ENCODE results near the gene ZNF410.

Gene ZNF410

DNA sequence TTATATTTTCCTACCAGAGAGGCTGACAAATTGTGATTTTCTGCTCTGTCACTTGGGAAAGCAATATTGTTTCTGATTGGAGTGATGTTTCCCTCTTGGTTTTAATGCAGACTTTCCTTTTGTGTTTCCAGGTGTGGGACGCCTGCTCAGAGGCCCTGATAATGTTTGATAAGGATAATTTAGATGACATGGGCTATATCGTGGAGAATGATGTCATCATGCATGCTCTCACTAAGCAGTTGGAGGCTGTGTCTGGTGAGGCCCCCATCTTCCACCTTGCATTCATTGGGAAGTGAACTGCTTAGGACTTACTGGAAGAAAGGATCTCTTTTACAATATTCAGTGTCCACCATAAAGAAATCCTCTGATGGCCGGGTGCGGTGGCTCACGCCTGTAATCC, 69.0 kb downstream of the ZNF410 start:
- no peak for DNase-seq

DNA sequence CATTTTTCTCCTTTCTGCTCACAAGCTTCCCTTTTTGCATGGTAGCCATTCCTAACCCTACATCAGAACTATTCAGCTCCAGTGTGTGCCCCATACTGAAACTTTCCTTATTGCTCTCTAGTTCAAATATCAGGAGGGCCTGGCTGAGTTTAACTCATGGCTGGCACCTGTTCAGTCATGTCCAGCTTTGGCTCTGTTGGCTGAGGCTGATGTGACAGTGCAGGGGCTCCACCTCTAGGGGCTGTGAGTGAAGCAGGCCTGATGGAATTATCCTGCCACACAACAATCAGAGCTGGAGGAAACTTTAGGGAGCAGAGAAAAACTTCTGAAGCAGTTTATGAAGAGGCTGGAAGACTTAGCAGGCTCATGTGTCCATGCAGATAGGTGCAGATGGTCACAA, 71.9 kb downstream of the ZNF410 start:
- DNase-seq: no peak

DNA sequence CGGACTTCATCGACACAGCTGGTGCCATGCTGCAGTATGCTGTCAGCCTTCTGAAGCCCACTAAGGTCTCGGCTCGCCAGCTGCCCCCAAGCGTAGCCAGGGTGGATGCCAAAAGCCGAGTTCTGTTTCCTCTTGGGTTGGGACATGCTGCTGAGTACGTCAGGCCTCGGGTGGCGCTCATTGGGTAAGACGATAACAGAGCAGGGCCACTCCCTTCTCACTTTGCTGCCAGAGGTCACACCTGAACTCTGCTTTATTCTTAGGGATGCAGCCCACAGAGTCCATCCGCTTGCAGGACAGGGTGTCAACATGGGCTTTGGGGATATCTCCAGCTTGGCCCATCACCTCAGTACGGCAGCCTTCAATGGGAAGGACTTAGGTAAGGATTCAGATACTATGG, 74.5 kb downstream of the ZNF410 start:
- no peak for DNase-seq

DNA sequence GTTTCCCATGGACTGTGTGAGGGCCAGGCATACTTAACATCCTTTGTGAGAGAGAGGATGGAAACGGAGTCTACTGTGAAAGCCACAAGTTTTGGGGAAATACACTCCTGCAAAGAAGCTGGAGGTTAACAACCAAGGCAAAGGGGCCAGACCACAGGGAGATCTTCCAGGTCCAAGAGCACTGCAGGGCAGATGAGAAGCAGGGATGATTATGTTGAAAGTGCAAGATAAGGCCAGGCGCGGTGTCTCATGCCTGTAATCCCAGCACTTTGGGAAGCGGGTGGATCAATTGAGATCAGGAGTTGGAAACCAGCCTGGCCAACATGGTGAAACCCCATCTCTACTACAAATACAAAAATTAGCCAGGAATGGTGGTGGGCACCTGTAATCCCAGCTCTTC, 78.6 kb downstream of the ZNF410 start:
- no peak for DNase-seq

DNA sequence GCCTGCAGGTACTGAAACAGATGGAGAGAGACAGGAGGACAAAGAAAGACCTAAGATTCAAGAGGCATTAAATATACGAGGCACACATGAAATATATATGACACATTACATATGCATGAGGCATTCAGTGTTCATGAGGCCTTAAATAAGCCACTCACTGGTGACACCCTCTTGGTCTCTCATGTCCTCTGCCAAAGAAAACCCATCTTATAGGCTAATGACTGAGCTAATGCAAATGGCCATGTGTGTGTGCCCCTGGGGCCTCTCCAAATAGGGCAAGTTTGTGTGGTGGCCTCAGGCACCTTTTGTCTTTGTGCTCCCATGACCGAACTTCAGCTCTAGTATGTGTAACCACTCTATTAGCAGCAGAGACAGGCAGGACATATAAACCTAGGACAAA, 82.2 kb downstream of the ZNF410 start:
- DNase-seq: no peak

DNA sequence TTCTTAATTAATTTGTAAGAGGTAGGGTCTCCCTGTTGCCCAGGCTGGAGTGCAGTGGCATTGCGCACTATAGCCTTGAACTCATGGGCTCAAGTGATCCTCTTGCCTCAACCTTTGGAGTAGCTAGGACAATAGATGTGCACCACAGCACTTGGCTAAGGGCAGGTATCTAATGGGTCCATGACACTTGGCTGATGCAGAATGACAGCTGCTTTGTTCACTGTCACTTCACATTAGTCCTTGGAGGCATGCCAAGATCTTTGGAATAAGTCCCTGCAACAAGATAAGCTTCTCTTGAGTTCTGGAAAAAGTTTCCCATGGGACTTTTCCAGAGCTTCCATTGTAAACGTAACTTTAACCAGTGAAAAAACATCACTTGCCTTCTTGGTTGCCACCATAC, 86.8 kb downstream of the ZNF410 start:
- DNase-seq: no peak

DNA sequence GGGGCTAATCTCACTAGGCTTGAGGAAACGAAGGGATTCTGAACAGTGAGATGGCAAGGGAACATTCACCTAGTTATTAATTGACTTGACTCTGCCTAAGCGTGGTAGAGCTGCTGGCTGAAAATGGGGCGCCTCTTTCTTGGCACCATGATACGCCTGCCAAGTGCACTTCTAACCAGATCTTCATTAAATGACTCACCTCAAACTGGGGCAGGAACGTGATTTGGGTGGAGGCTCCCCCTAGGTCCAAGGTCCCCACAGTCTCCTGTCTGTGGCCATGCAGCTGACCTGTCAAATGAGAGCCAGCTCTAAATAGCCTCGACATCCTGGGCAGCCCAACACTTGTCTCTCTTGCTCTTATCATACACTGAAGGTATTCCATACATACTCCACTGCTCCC, 89.5 kb downstream of the ZNF410 start:
- DNase-seq: no peak

- no peak for DNase-seq
Measured at GRCh38 chr14:73977896-73978295, 91.2 kb downstream of the ZNF410 start.

All from T-helper 2 cell (primary cell).